HG03039 (cell line): ENCODE measurements around the gene RUFY3.
"Not testable (repeated sequence)": the region's sequence is repeated elsewhere in the genome, so short reads cannot be mapped to it uniquely, and the experiment has no call there.

Source experiments
- ATAC-seq: cut with Tn5 transposase; IDR thresholded peaks from one replicate; pipeline ENCODE4 v1.9.1; 2021; ENCODE audit warnings: mild to moderate bottlenecking, moderate library complexity; ENCODE audit not compliant: unreplicated experiment

RUFY3 gene

DNA sequence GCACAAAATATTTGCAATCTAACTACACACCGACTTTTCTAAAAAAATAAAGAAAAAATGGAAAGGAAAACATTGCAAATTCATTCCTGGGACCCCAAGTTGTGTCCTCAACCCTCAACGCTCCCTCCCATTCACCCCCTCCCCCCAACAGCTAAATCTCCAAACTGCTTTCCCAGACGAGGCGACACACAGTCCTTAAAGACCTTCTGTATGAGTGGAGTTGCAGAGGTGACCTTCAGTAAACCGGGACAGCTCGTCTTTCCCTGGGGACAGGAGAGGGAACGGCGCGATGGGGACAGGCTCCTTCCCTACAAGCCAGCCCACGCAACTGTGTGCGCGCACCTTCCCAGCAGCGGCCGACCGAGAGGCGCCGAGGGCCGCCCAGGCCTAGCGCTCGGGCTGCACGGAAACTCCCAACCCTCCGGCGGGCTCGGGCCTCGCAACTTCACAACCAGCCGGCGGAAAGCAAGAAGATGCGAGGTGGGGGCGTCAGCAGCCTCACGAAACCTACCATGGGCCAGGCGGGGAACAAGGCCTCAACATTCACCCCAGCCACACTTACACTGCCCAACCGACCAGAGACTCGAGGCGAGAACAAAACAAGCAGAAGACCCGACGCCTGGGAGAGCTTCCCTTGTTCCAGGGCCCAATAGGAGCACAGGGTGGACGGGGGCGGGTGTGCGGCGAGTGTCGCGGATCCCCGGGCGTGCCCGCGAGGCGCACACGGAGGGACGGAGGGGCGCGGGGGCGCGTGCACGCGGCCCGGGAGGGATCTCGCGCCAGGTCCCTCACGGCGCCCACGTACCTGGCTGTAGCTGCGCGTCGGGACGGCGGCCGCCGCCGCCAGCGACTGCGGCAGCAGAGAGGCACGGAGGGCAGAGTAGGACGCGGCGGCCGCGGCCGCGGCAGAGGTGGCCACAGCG lies 117.2 kb downstream of the RUFY3 start:
- peak; percentile 48 for ATAC-seq

DNA sequence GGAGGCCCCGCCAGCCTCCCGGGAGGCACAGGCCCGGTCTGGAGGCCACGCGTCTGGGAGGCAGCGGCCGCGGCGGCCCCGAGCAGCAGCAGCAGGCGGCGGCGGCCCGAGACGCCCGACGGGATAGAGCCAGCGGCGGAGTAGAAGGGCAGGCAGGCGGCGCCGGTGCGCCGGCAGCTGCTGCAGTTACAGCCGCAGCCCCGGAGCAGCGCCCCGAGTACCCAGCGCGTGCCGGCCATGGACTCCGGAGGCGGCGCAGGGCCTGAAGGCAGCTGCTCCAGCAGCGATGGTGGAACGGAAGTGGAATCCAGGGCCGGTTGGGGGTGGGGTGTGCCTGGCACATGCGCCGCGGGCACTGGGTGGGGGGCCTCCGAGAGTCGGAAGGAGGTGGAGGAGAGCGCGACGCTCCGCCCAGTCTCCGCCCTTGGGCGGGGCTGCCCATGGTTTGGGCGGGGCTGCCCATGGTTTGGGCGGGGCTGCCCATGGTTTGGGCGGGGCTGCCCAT lies 117.9 kb downstream of the RUFY3 start, which contains the start of gene GRSF1:
GRSF1 (minus strand) TSS at position 302 of the 505 bp plus-strand sequence; CDS start at position 239, 63 bp downstream.
- ATAC-seq = peak; percentile 58

DNA sequence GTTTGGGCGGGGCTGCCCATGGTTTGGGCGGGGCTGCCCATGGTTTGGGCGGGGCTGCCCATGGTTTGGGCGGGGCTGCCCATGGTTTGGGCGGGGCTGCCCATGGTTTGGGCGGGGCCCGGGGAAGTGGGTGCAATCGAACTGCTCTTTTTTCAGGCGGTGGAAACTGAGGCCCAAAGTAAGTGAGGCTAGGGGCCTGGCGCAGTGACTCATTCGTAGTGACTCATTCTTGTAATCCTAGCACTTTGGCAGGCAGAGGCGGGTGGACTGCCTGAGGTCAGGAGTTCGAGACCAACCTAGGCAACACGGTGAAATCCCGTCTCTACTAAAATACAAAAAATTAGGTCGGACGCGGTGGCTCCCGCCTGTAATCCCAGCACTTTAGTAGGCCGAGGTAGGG lies 118.4 kb downstream of the RUFY3 start:
- not testable (repeated sequence) for ATAC-seq

DNA sequence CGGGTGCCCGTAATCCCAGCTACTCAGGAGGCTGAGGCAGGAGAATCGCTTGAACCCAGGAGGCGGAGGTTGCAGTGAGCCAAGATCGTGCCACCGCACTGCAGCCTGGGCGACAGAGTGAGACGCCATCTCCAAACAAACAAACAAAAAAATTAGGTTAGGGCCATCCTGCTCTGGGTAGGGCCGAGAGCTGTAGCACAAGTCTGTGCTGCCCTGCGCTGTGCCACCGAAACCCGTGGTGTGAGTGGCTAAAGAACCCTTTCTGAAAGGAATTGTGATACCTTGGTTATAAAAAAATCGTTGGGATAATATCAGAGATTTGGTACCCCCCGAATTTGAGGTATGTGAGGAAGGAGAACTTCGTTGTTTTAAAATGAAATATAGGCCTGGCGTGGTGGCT lies 118.9 kb downstream of the RUFY3 start:
- ATAC-seq = not testable (repeated sequence)

DNA sequence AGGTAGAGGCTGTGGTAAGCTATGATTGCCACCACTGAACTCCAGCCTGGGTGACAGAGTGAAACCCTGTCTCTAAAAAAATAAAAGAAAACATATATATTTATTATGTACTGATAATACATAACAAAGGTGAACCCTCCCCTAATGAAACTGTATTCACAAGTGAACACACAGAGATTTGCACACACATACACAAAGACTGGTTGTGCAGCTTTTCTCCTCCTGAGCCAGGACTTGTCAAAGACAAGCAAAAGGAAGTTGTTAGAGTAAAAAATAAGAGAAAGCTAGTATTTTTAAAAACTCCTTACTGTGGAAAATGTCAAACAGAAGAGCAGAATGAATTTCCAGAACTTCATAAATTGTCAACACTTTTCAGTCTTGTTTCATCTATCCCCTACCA lies 119.4 kb downstream of the RUFY3 start:
- no peak for ATAC-seq

DNA sequence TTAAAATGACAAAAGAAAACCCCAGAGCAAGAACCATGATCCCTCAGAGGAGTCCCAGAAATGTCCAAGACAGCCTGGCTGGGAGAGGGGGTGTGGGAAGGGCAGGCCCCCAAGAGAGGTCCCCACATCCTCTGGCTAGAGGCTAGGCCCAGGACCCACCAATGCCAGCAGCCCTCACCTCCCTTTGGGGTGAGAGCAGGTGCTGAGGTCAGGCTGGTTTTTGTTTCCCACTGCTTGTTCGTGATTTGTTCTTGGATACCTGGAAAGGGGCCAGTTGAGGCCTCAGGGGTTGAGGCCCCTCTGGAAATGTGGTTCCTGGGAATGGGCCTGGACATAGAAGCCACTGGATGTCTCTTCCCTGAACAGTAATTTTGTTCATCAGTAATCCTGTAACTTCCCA lies 120.2 kb downstream of the RUFY3 start:
- no peak for ATAC-seq

DNA sequence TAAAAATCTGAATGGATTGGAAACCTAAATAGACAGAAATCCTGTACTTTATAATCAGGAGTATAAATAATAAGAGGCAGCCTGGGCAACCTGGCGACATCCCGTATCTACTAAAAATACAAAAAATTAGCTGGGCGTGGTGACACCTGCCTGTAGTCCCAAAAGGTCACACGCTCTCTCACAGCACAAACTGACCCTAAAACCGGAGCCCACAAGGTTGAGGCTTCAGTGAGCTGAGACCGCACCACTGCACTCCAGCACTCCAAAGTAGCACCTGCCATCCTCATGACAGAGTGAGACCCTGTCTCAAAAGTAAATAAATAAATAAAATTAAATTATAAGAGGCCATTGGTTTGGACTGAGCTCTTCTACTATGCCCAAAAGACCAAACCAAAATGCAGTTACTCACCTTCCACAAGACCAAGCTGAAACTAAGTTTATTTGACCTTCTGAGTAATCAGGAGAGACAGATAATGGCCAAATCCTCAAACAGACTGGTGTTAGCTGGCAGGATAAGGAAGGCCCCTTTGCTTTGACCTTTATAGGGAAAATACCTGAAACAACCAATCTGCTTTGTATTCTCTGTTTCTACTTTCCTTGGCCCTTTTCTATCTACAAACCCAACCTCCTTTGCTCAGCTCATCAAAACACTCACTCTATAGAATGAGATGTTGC lies 121.1 kb downstream of the RUFY3 start:
- ATAC-seq = peak; percentile 26

DNA sequence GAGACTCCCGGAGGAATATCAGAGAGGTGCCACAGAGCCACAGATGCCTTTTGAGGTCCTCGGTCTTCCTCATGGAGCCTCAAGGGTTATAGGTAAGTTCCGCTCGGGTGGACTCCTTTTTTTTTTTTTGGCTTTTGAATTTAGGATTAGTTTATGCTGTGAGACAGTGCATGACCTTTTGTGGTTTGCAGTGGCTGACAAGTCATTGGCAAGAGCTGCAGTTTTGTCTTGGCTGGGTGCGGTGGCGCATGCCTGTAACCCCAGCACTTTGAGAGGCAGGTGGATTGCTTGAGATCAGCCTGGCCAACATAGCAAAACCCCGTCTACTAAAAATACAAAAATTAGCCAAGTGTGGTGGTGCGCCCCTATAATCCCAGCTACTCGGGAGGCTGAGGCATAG lies 122.4 kb downstream of the RUFY3 start:
- no peak for ATAC-seq

DNA sequence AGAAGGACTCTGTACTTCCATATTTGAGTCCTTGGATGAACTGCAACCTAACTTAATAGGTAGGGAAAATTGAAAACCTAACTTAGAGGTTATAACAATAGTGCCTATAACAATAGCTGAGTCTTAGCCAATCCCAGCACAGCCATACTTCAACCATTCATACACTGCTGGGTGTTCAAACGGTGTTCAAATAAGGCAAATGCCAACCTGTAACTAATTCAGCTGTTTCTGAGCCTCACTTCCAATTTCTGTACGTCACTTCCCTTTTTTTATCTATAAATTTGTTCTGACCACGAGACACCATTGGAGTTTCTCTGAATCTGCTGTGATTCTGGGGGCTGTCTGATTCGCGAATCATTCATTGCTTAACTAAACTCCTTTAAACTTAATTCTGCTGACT lies 127.5 kb downstream of the RUFY3 start:
- ATAC-seq = no peak

DNA sequence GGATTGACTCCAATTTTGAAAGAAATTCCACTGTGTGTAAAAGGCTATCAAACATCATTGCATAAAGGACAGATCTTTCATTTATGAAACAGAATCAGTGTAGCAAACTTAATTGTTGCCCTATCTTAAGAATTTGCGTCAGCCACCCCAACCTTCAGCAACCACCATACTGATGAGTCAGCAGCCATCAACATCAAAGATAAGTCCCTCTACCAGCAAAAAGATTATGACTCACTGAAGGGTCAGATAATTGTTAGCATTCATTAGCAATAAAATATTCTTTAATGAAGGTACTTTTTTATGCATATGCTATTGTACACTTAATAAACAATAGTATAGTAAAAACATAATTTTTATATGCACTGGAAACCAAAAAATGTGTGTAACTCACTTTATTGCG lies 133.7 kb downstream of the RUFY3 start:
- ATAC-seq = no peak
